AG04449 (cell line): Measurements from ENCODE around the gene NTSR1.

Source experiments
- CTCF ChIA-PET: fragments of 350-600 bp; formaldehyde crosslinking; extraction: SDS; loops from one replicate; lab custom pipeline; 2021; ENCODE audit warnings: antibody characterized with exemption; lab: Yijun Ruan, JAX
- POLR2A ChIA-PET: fragments of 400-600, 350-600 bp; formaldehyde crosslinking; extraction: SDS; loops from one replicate; lab custom pipeline; 2020; ENCODE audit warnings: antibody characterized with exemption, inconsistent platforms; lab: Yijun Ruan, JAX
- DNase-seq: peaks from one replicate; pipeline ENCODE4 v3.0.0-alpha.2; 2010; ENCODE audit warnings: low read depth, low spot score
- H3K4me3 ChIP-seq: 2 replicates; pipeline ENCODE4 v1.5.1; 2011; ENCODE audit warnings: low read depth, mild to moderate bottlenecking, control low read depth, low read length
- TF ChIP-seq, protein P1 (sequence below): IDR thresholded peaks from one replicate; pipeline ENCODE4 v1.5.1; 2011; ENCODE audit warnings: mild to moderate bottlenecking, moderate library complexity, low read length, control low read depth, inconsistent platforms; ENCODE audit not compliant: insufficient read depth; ENCODE audit errors: missing control alignments

The NTSR1 gene

DNA sequence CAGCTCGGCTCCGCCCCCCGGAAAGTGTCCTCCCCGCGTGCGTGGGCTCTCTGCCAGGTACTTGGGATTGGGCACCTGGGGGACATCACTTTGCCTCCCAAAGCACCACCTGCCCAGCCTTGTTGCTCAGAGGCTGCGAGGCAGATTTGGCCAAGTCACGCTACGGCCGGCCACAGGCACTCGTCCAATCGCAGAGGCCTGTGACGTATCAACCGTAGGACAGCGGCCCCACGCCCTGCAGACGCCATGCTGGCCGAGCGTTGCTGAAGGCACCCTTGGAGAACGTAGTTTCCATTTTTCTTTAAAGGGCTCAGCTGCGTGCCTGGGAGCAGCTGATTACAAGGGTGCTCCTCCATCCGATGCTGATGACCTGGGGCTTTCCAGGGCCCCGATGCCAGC lies 3.1 kb downstream of the NTSR1 start:
- no peak overlapping the region for H3K4me3 ChIP-seq
- POLR2A ChIA-PET: interaction anchor here (0.7 kb wide), 1 partner anchor 406 kb away, joined by 3 read pairs; no protein-coding TSS in a partner anchor
- CTCF ChIA-PET: interaction anchor here (1.1 kb wide), 1 partner anchor 8 kb away, joined by 4 read pairs; no protein-coding TSS in a partner anchor
- DNase-seq: no peak
- TF ChIP-seq, protein P1, sequence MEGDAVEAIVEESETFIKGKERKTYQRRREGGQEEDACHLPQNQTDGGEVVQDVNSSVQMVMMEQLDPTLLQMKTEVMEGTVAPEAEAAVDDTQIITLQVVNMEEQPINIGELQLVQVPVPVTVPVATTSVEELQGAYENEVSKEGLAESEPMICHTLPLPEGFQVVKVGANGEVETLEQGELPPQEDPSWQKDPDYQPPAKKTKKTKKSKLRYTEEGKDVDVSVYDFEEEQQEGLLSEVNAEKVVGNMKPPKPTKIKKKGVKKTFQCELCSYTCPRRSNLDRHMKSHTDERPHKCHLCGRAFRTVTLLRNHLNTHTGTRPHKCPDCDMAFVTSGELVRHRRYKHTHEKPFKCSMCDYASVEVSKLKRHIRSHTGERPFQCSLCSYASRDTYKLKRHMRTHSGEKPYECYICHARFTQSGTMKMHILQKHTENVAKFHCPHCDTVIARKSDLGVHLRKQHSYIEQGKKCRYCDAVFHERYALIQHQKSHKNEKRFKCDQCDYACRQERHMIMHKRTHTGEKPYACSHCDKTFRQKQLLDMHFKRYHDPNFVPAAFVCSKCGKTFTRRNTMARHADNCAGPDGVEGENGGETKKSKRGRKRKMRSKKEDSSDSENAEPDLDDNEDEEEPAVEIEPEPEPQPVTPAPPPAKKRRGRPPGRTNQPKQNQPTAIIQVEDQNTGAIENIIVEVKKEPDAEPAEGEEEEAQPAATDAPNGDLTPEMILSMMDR: no peak

DNA sequence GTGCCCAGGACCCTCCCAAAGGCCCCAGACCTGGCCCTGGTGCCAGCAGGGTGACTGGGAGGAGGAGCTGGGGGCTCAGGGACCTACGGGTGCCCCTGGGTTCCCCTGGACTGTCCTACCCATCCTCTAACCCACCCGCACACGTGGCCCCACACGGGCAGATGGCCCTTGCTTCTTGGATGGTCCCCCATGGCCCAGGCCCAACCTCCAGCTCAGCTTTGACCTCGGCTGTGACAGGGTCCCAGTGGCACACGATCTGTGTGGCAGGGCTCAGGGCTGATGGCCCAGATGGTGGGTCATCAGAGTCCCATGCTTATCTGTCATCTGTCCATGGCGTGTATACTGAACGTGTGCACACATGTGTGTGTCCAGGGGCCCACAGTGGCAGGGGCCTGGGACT lies 4.0 kb downstream of the NTSR1 start:
- no peak overlapping the region for H3K4me3 ChIP-seq
- POLR2A ChIA-PET: interaction anchor here (0.7 kb wide), 1 partner anchor 407 kb away, joined by 3 read pairs; no protein-coding TSS in a partner anchor
- CTCF ChIA-PET: interaction anchor here (1.1 to 1.6 kb wide), 2 partner anchors 9 to 79 kb away, joined by 4 to 5 read pairs; no protein-coding TSS in a partner anchor
- DNase-seq: no peak
- TF ChIP-seq, protein P1: no peak

DNA sequence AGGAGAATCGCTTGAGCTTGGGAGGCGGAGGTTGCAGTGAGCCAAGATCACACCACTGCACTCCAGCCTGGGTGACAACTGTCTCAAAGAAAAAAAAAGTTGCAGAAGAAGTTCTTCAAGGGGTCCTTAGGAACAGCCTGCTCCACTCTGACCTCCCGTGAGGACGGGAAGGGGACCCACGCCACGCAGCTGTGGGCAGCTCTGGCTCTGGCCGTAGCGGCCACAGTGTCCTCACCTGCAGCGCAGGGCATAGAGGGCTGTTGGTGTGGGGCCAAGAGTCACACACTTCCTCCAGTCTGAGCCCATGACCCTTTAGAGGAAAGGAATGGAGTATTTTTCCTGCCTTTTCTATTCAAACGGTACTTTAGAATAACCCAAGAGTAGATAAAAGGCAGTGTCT lies 5.4 kb downstream of the NTSR1 start:
- TF ChIP-seq, protein P1: no peak
- DNase-seq: no peak
- ChIA-PET POLR2A (no interaction called here), CTCF (interaction anchor here (1.6 kb wide), 1 partner anchor 78 kb away, joined by 5 read pairs; no protein-coding TSS in a partner anchor)
- no peak overlapping the region for H3K4me3 ChIP-seq

DNA sequence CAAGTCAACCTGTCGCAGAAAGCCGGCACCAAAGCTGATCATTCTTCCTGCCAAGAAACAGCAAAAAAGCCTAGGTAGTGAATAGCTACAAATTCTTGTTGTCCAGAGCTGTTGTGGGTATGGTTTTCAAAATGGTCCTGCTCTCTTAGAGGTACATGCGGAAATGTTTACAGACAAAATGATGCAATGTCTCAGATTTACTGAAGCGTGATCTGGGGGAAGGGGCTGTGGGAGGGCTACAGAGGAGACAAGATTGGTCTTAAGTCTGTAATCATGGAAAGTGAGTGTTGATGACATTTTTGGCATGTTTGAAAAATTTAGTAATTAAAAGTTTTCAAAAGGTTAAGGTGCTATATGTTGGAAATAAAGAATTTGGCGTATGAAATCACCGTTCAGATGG lies 6.2 kb downstream of the NTSR1 start:
- TF ChIP-seq, protein P1: no peak
- H3K4me3 ChIP-seq: no peak overlapping the region
- DNase-seq: no peak
- CTCF ChIA-PET: no interaction called here
- POLR2A ChIA-PET: no interaction called here

DNA sequence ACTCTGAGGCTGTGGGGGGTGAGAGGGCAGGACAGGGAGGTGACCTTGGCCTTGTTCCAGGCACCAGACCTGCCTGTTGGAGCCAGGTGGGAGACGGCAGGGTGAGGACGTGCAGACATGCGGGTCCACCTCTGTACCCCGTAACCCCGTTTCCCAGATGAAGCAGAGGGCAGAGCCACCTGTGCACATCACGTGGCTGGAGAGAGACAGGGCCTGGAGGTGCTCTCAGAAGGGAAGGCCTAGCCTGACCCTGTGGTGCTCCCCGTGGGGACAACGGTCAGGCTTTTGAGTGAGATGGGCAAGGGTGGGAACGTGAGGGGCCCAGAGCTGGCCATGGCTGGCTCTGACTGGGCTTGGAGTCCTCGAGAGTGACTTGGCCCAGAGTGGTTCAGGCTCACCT lies 6.6 kb downstream of the NTSR1 start:
- H3K4me3 ChIP-seq: no peak overlapping the region
- no peak for DNase-seq
- ChIA-PET POLR2A (no interaction called here), CTCF (no interaction called here)
- TF ChIP-seq, protein P1: no peak

DNA sequence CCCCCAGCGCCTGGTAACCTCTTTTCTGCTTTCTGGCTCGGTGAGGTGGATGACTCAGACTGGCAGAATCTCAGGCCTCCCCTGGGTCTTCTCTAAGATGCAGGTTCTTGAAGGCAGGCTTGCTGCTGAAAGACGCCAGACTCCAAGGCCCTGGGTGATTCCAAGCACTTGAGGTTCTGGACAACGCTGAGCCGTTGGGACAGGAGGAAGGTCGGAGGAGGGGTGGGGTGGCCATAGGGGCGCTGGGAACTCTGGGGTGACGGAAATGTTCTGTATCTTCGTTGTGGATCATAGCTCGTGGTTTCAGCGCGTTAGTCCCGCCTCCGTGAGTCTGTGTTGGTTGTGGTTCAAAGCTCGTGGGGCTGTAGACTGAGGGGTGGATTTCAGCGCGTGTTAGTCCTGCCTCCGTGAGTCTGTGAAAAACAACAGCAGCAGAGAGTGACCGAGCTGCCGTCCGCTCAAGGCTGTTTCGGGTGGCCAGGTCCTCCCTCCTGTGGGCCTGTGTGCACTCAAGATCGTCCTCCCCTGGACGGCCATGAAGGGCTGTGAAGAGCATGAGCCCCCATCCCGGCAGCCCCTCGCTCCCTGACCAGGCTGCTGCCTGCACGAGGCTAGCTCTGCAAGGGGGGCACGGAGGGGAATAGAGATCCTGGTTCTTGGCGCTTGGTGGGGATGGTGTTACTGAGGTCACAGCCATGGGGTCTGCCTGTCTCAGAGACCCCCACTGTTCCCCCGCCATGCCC lies 7.7 kb downstream of the NTSR1 start:
- TF ChIP-seq, protein P1: no peak
- CTCF ChIA-PET: no interaction called here
- no peak for DNase-seq
- POLR2A ChIA-PET: no interaction called here
- no peak overlapping the region for H3K4me3 ChIP-seq
